Keratinocyte (primary cell): ENCODE measurements around the gene CNNM4. TPM values are rescaled to one million over a fixed set of nuclear protein-coding genes. Genes with fewer than 3 reads are reported as not detected.

Experiments used
- DNase-seq: peaks from one replicate; pipeline ENCODE4 v3.0.0-alpha.2; 2011; ENCODE audit warnings: low read depth, missing footprints, low spot score
- FAIRE-seq: peaks from 2 replicates; lab custom pipeline; 2011; peaks lifted over from hg19 to GRCh38; lab: Jason Lieb, UNC
- H2AFZ ChIP-seq: 2 replicates; pipeline ENCODE4 v1.6.0; 2012; ENCODE audit warnings: low read length, control low read depth, inconsistent platforms; ENCODE audit not compliant: control insufficient read depth
- H3K27ac ChIP-seq: 2 replicates; pipeline ENCODE4 v1.5.1; 2011; ENCODE audit warnings: low read length; ENCODE audit not compliant: control insufficient read depth, insufficient read depth
- H3K27me3 ChIP-seq: 3 replicates; pipeline ENCODE4 v1.6.0; 2011; ENCODE audit warnings: low read length; ENCODE audit not compliant: control insufficient read depth, insufficient read depth; ENCODE audit errors: extremely low read depth
- H3K36me3 ChIP-seq, 2 experiments: 2 replicates in 1 of 2; 3 replicates in 1 of 2; pipeline ENCODE4 v1.5.1; 2011; ENCODE audit warnings: low read length in 2 of 2, mild to moderate bottlenecking in 1 of 2; ENCODE audit not compliant: control insufficient read depth in 2 of 2, insufficient read depth in 2 of 2; ENCODE audit errors: extremely low read depth in 1 of 2
- H3K4me1 ChIP-seq: 3 replicates; pipeline ENCODE4 v1.5.1; 2011; ENCODE audit warnings: low read length; ENCODE audit not compliant: control insufficient read depth, insufficient read depth; ENCODE audit errors: extremely low read depth
- H3K4me2 ChIP-seq: 3 replicates; pipeline ENCODE4 v1.6.0; 2011; ENCODE audit warnings: low read depth, low read length; ENCODE audit not compliant: control insufficient read depth, insufficient read depth; ENCODE audit errors: extremely low read depth
- H3K4me3 ChIP-seq, 3 experiments: fragments of 200-600 bp in 1 of 3; sonication (generic) in 1 of 3; 2 replicates in 2 of 3; 3 replicates in 1 of 3; pipeline ENCODE4 v1.5.1; 2011 to 2016; ENCODE audit warnings: low read length in 3 of 3, mild to moderate bottlenecking in 3 of 3, control low read depth in 2 of 3, inconsistent platforms in 1 of 3, low read depth in 1 of 3, mixed read lengths in 1 of 3, mixed run types in 1 of 3, moderate library complexity in 1 of 3; ENCODE audit not compliant: control insufficient read depth in 2 of 3, insufficient read depth in 2 of 3; ENCODE audit errors: extremely low read depth in 1 of 3
- H3K79me2 ChIP-seq: 2 replicates; pipeline ENCODE4 v1.6.0; 2012; ENCODE audit warnings: low read length; ENCODE audit not compliant: control insufficient read depth, insufficient read depth
- H3K9ac ChIP-seq: 3 replicates; pipeline ENCODE4 v1.6.0; 2011; ENCODE audit warnings: low read length; ENCODE audit not compliant: control insufficient read depth, insufficient read depth; ENCODE audit errors: extremely low read depth
- H3K9me1 ChIP-seq: 3 replicates; pipeline ENCODE4 v1.6.0; 2011; ENCODE audit warnings: low read length; ENCODE audit not compliant: control insufficient read depth, insufficient read depth; ENCODE audit errors: extremely low read depth
- H3K9me3 ChIP-seq: 2 replicates; pipeline ENCODE4 v1.5.1; 2012; ENCODE audit warnings: low read depth, low read length; ENCODE audit not compliant: control insufficient read depth
- H4K20me1 ChIP-seq: 3 replicates; pipeline ENCODE4 v1.6.0; 2011; ENCODE audit warnings: low read length; ENCODE audit not compliant: control insufficient read depth, insufficient read depth; ENCODE audit errors: extremely low read depth
- EZH2 ChIP-seq: IDR thresholded peaks from one replicate; pipeline ENCODE4 v1.6.1; 2012; ENCODE audit warnings: inconsistent platforms, mild to moderate bottlenecking, low read length, moderate library complexity
- dilution Hi-C: fragments of 300-500 bp; cut with MboI; formaldehyde crosslinking; loops from one replicate; pipeline ENCODE4 v1.7.0; 2020; ENCODE audit warnings: low sequenced_read_pairs; ENCODE audit not compliant: extremely low pct_ligation_motif_present
- polyA plus RNA-seq, 5 experiments: library from polyadenylated mRNA; depleted of rRNA in 3 of 5; stranded (reverse) in 3 of 5; stranded (forward) in 1 of 5; unstranded in 1 of 5; fragments of >200 nt; gene quantifications; 1 replicate in 1 of 5; 2 replicates in 3 of 5; 3 replicates in 1 of 5; pipeline versions ENCODE4 v1.2.1 to v1.2.3, GENCODE V29; 2011 to 2012; ENCODE audit warnings: missing spikeins in 2 of 5, low read depth in 1 of 5, low replicate concordance in 1 of 5
- TF ChIP-seq, protein P1 (sequence below), 3 experiments: IDR thresholded peaks in 1 of 3; conservative IDR thresholded peaks in 1 of 3; optimal IDR thresholded peaks in 1 of 3; 2 replicates in 2 of 3; 3 replicates in 1 of 3; pipeline versions ENCODE3 to v1.5.1; 2011; ENCODE audit warnings: low read length in 3 of 3, mild to moderate bottlenecking in 3 of 3, moderate library complexity in 2 of 3, control low read depth in 1 of 3, inconsistent platforms in 1 of 3; ENCODE audit not compliant: insufficient read depth in 2 of 3; ENCODE audit errors: extremely low read depth in 1 of 3

Gene CNNM4
- polyA plus RNA-seq, 1 donor (not counting 4 experiments of a cell fraction or from before 2014, with no cell fraction given): 4.4 TPM

GRCh38 chr2:96852667-96853066, 92.0 kb downstream of the CNNM4 start:
- H3K9me3 ChIP-seq: no peaks in the 10 kb centered on the region
- peaks cover 17% of the 10 kb centered on the region for H3K4me1 ChIP-seq
- no peak for TF ChIP-seq EZH2
- TF ChIP-seq, protein P1, sequence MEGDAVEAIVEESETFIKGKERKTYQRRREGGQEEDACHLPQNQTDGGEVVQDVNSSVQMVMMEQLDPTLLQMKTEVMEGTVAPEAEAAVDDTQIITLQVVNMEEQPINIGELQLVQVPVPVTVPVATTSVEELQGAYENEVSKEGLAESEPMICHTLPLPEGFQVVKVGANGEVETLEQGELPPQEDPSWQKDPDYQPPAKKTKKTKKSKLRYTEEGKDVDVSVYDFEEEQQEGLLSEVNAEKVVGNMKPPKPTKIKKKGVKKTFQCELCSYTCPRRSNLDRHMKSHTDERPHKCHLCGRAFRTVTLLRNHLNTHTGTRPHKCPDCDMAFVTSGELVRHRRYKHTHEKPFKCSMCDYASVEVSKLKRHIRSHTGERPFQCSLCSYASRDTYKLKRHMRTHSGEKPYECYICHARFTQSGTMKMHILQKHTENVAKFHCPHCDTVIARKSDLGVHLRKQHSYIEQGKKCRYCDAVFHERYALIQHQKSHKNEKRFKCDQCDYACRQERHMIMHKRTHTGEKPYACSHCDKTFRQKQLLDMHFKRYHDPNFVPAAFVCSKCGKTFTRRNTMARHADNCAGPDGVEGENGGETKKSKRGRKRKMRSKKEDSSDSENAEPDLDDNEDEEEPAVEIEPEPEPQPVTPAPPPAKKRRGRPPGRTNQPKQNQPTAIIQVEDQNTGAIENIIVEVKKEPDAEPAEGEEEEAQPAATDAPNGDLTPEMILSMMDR (optimal IDR thresholded peaks at IDR 0.05 in 1 of 3, IDR thresholded peaks at IDR 0.05 in 1 of 3, conservative IDR thresholded peaks at IDR 0.05 in 1 of 3; ENCODE audit: extremely low read depth in 1 of 3, insufficient read depth in 2 of 3, low read length in 3 of 3): no peak
- H3K4me3 ChIP-seq: no peak overlapping the region
- H4K20me1 ChIP-seq: no peaks in the 10 kb centered on the region
- no peak overlapping the region for H3K9ac ChIP-seq
- H2AFZ ChIP-seq: no peak overlapping the region
- dilution Hi-C loops: no loop called here
- H3K27me3 ChIP-seq: no peaks in the 10 kb centered on the region
- DNase-seq (no peak), FAIRE-seq (no peak)
- peaks cover 0 to 3% of the 10 kb centered on the region in 2 experiments for H3K36me3 ChIP-seq
- no peak overlapping the region for H3K4me2 ChIP-seq
- H3K79me2 ChIP-seq: peaks cover 8% of the 10 kb centered on the region
- no peaks in the 10 kb centered on the region for H3K9me1 ChIP-seq
- H3K27ac ChIP-seq: no peak overlapping the region

GRCh38 chr2:96853321-96853720, 92.6 kb downstream of the CNNM4 start:
- peaks cover 17% of the 10 kb centered on the region for H3K4me1 ChIP-seq
- dilution Hi-C loops: no loop called here
- FAIRE-seq (no peak), DNase-seq (no peak)
- no peak overlapping the region for H3K9ac ChIP-seq
- H3K4me3 ChIP-seq: no peak overlapping the region
- no peaks in the 10 kb centered on the region for H3K9me1 ChIP-seq
- H4K20me1 ChIP-seq: no peaks in the 10 kb centered on the region
- no peak overlapping the region for H3K4me2 ChIP-seq
- no peak for TF ChIP-seq EZH2
- TF ChIP-seq, protein P1 (optimal IDR thresholded peaks at IDR 0.05 in 1 of 3, IDR thresholded peaks at IDR 0.05 in 1 of 3, conservative IDR thresholded peaks at IDR 0.05 in 1 of 3; ENCODE audit: extremely low read depth in 1 of 3, insufficient read depth in 2 of 3, low read length in 3 of 3): no peak
- no peaks in the 10 kb centered on the region for H3K9me3 ChIP-seq
- peaks cover 0 to 3% of the 10 kb centered on the region in 2 experiments for H3K36me3 ChIP-seq
- H3K27ac ChIP-seq: no peak overlapping the region
- peaks cover 8% of the 10 kb centered on the region for H3K79me2 ChIP-seq
- no peaks in the 10 kb centered on the region for H3K27me3 ChIP-seq
- H2AFZ ChIP-seq: no peak overlapping the region
